Body of pancreas (tissue), 4 donors: ENCODE measurements around the gene GJC2. TPM values are rescaled to one million over a fixed set of nuclear protein-coding genes. Genes with fewer than 3 reads are reported as not detected.

Source experiments
- ATAC-seq: fragments of 150-250 bp; one replicate; pipeline ENCODE4 v1.9.1; 2016
- DNase-seq, 4 donors: peaks; one replicate each; pipeline ENCODE4 v3.0.0-alpha.2; 2019
- H3K27ac ChIP-seq, 4 donors: fragments of 200-600 bp; sonication (generic); 1 replicate in 3 of 4; 2 replicates in 1 of 4; pipeline versions ENCODE4 v1.5.1 to v1.6.1; 2016 to 2019; ENCODE audit warnings: mild to moderate bottlenecking in 1 of 4, mixed read lengths in 1 of 4, moderate library complexity in 1 of 4
- H3K27me3 ChIP-seq, 2 donors: fragments of 200-600 bp; sonication (generic); one replicate each; pipeline ENCODE4 v1.6.0; 2016; ENCODE audit warnings: mild to moderate bottlenecking in 1 of 2
- H3K36me3 ChIP-seq, 2 donors: fragments of 200-600 bp; sonication (generic); replicated peaks in 1 of 2; 2 replicates each; pipeline ENCODE4 v1.5.1; 2016; ENCODE audit warnings: low read depth in 2 of 2; ENCODE audit not compliant: insufficient read depth in 1 of 2
- H3K4me1 ChIP-seq: fragments of 200-600 bp; sonication (generic); one replicate; pipeline ENCODE4 v1.6.0; 2016
- H3K4me3 ChIP-seq, 2 donors: fragments of 200-600 bp; sonication (generic); 1 replicate in 1 of 2; 2 replicates in 1 of 2; pipeline ENCODE4 v1.5.1; 2016 to 2019
- H3K9me3 ChIP-seq, 3 donors: fragments of 200-600 bp; sonication (generic); 1 replicate in 2 of 3; 2 replicates in 1 of 3; pipeline ENCODE4 v1.5.1; 2016
- CTCF ChIP-seq, 7 experiments: fragments of 450-650 bp in 4 of 7; fragments of 200-600 bp in 3 of 7; sonication (generic) in 3 of 7; IDR thresholded peaks; one replicate each; pipeline ENCODE4 v1.5.1; 2016 to 2019; ENCODE audit warnings: antibody characterized with exemption in 7 of 7
- POLR2A ChIP-seq, 3 donors: fragments of 450-650 bp; IDR thresholded peaks; one replicate each; pipeline ENCODE4 v1.6.1; 2016; ENCODE audit warnings: antibody characterized with exemption in 3 of 3, mild to moderate bottlenecking in 2 of 3
- WGBS, 2 donors: methylation state at CpG; one replicate each; pipeline ENCODE4 v1.1.5; 2017; 5-methylcytosine and 5-hydroxymethylcytosine counted together
- intact Hi-C: fragments of 100-400 bp; cut with DNase I; formaldehyde crosslinking; loops from one replicate; pipeline ENCODE4 v1.15.1; 2023
- total RNA-seq, 2 donors: library from RNA; depleted of rRNA; stranded (reverse); fragments of >200 nt; gene quantifications; one replicate each; pipeline ENCODE4 v1.1.0, GENCODE V29; 2016

The GJC2 gene
- total RNA-seq, 2 donors from 2014 or later: 0.33 to 1.6 TPM

GRCh38 chr1:228157729-228158126, 8.0 kb downstream of the GJC2 start:
- TF ChIP-seq CTCF (IDR thresholded peaks at IDR 0.05) (no peak), POLR2A (IDR thresholded peaks at IDR 0.05) (no peak)
- no peaks in the 10 kb centered on the region for H3K36me3 ChIP-seq
- intact Hi-C loops: no loop called here
- H3K27ac ChIP-seq: no peak overlapping the region
- H3K9me3 ChIP-seq: no peaks in the 10 kb centered on the region
- DNase-seq (no peak), ATAC-seq (no peak)
- no peak overlapping the region for H3K4me3 ChIP-seq
- no peaks in the 10 kb centered on the region for H3K27me3 ChIP-seq
- H3K4me1 ChIP-seq: peaks cover 4% of the 10 kb centered on the region
- 70 to 80% methylated on average over 20 to 33 of the region's 43 CpGs for WGBS, 2 donors

- ATAC-seq (no peak), DNase-seq (no peak)
- intact Hi-C loops: no loop called here
- H3K27me3 ChIP-seq: no peaks in the 10 kb centered on the region
- no peaks in the 10 kb centered on the region for H3K36me3 ChIP-seq
- no peaks in the 10 kb centered on the region for H3K9me3 ChIP-seq
- H3K27ac ChIP-seq: no peak overlapping the region
- 35 to 54% methylated on average over 14 to 67 of the region's 98 CpGs for WGBS, 2 donors
- H3K4me1 ChIP-seq: peaks cover 10% of the 10 kb centered on the region
- TF ChIP-seq POLR2A (IDR thresholded peaks at IDR 0.05): no peak
- no peak for TF ChIP-seq CTCF (IDR thresholded peaks at IDR 0.05)
- no peak overlapping the region for H3K4me3 ChIP-seq
Measured at GRCh38 chr1:228158151-228159007, 8.6 kb downstream of the GJC2 start.

GRCh38 chr1:228159008-228159665, 9.4 kb downstream of the GJC2 start:
- ATAC-seq (no peak), DNase-seq (no peak)
- WGBS, 2 donors: 59 to 74% methylated on average over 3 to 14 of the region's 14 CpGs
- Histone ChIP-seq H3K4me1 (peaks cover 15% of the 10 kb centered on the region), H3K36me3 (no peaks in the 10 kb centered on the region), H3K9me3 (no peaks in the 10 kb centered on the region), H3K27ac (no peak overlapping the region), H3K4me3 (no peak overlapping the region), H3K27me3 (no peaks in the 10 kb centered on the region)
- intact Hi-C loops: no loop called here
- TF ChIP-seq CTCF (IDR thresholded peaks at IDR 0.05) (no peak), POLR2A (IDR thresholded peaks at IDR 0.05) (no peak)

GRCh38 chr1:228160201-228160761, 10.6 kb downstream of the GJC2 start:
- H3K4me3 ChIP-seq: no peak overlapping the region
- no peaks in the 10 kb centered on the region for H3K36me3 ChIP-seq
- peaks cover 20% of the 10 kb centered on the region for H3K4me1 ChIP-seq
- H3K27ac ChIP-seq: no peak overlapping the region
- intact Hi-C loops: no loop called here
- H3K27me3 ChIP-seq: no peaks in the 10 kb centered on the region
- DNase-seq (no peak), ATAC-seq (no peak)
- 56 to 60% methylated on average over 3 to 13 of the region's 15 CpGs for WGBS, 2 donors
- TF ChIP-seq CTCF (IDR thresholded peaks at IDR 0.05): no peak
- TF ChIP-seq POLR2A (IDR thresholded peaks at IDR 0.05): no peak
- no peaks in the 10 kb centered on the region for H3K9me3 ChIP-seq
